ENCODE data around the gene FAM234B.

The FAM234B gene

DNA sequence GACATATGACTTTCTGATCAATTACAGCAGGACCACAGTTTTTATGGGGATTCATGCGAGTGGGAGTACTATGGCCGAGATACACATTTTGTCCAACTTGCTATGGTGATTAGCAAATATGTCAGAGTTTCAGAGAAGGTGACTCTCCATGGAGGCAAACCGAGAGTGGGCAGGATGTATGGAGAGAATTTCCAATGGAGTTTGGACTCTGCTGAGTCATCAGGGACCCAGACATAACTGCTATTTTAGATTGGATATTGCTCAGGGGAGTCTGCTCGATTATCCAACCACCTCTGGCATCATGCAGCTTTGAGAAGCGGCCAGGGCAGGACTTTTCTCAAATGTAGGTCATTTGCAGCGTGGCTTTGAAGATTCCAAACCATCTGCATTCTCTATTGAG, 68.8 kb downstream of the FAM234B start:
- Histone ChIP-seq H3K4me1 (no peaks in the 10 kb centered on the region), H3K9me3 (no peaks in the 10 kb centered on the region), H3K27ac (no peak overlapping the region), H3K27me3 (peaks cover 0 to 4% of the 10 kb centered on the region in 2 donors), H3K4me3 (no peak overlapping the region), H3K36me3 (no peaks in the 10 kb centered on the region)
- TF ChIP-seq, protein P1, sequence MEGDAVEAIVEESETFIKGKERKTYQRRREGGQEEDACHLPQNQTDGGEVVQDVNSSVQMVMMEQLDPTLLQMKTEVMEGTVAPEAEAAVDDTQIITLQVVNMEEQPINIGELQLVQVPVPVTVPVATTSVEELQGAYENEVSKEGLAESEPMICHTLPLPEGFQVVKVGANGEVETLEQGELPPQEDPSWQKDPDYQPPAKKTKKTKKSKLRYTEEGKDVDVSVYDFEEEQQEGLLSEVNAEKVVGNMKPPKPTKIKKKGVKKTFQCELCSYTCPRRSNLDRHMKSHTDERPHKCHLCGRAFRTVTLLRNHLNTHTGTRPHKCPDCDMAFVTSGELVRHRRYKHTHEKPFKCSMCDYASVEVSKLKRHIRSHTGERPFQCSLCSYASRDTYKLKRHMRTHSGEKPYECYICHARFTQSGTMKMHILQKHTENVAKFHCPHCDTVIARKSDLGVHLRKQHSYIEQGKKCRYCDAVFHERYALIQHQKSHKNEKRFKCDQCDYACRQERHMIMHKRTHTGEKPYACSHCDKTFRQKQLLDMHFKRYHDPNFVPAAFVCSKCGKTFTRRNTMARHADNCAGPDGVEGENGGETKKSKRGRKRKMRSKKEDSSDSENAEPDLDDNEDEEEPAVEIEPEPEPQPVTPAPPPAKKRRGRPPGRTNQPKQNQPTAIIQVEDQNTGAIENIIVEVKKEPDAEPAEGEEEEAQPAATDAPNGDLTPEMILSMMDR (IDR thresholded peaks at IDR 0.05), result no peak
- intact Hi-C loops (cut with DNase I; ENCODE audit: low total_unique reads), result no loop called here
- no peak for DNase-seq

GRCh38 chr12:13114251-13115052, 70.3 kb downstream of the FAM234B start:
- H3K27me3 ChIP-seq, result peaks cover 0 to 4% of the 10 kb centered on the region in 2 donors

DNA sequence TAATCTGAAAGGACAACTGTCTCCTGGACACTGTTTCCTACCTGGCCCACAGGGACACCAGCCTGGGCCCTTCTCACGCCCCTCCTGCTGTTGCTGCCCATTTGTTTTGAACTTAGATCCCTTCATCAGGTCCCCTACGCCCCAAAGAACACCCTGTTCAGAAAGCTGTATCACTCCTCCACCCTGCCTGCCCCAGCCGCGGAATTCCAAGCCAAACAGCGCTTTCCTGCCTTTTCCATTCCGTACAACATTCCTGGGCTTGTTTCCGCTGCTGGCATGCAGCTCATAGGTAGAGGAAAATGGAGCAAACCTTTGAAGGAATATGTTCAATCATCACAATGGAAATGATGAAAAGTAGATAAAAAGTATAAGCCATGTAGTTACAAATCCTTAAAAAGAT, 72.1 kb downstream of the FAM234B start:
- intact Hi-C loops (cut with DNase I; ENCODE audit: low total_unique reads), result no loop called here
- DNase-seq, result no peak
- H3K4me1 ChIP-seq, result no peaks in the 10 kb centered on the region
- no peaks in the 10 kb centered on the region for H3K36me3 ChIP-seq
- peaks cover 0 to 4% of the 10 kb centered on the region in 2 donors for H3K27me3 ChIP-seq
- TF ChIP-seq, protein P1 (IDR thresholded peaks at IDR 0.05), result no peak
- H3K9me3 ChIP-seq, result no peaks in the 10 kb centered on the region
- no peak overlapping the region for H3K27ac ChIP-seq
- H3K4me3 ChIP-seq, result no peak overlapping the region

More at GRCh38 chr12:13114251-13115052, 70.3 kb downstream of the FAM234B start:
- H3K4me1 ChIP-seq, result no peaks in the 10 kb centered on the region
- H3K36me3 ChIP-seq, result no peaks in the 10 kb centered on the region
- intact Hi-C loops (cut with DNase I; ENCODE audit: low total_unique reads), result no loop called here
- no peak overlapping the region for H3K4me3 ChIP-seq
- TF ChIP-seq, protein P1 (IDR thresholded peaks at IDR 0.05), result no peak
- no peaks in the 10 kb centered on the region for H3K9me3 ChIP-seq
- no peak for DNase-seq
- no peak overlapping the region for H3K27ac ChIP-seq

- Histone ChIP-seq H3K4me3 (no peak overlapping the region), H3K27ac (no peak overlapping the region), H3K36me3 (no peaks in the 10 kb centered on the region), H3K4me1 (no peaks in the 10 kb centered on the region), H3K27me3 (peaks cover 0 to 4% of the 10 kb centered on the region in 2 donors), H3K9me3 (no peaks in the 10 kb centered on the region)
- intact Hi-C loops (cut with DNase I; ENCODE audit: low total_unique reads), result no loop called here
- DNase-seq, result no peak
- TF ChIP-seq, protein P1 (IDR thresholded peaks at IDR 0.05), result no peak
Measured at GRCh38 chr12:13117029-13117428, 72.8 kb downstream of the FAM234B start.

- Histone ChIP-seq H3K4me1 (no peaks in the 10 kb centered on the region), H3K9me3 (no peaks in the 10 kb centered on the region), H3K27me3 (no peaks in the 10 kb centered on the region), H3K27ac (no peak overlapping the region), H3K36me3 (no peaks in the 10 kb centered on the region), H3K4me3 (no peak overlapping the region)
- TF ChIP-seq, protein P1 (IDR thresholded peaks at IDR 0.05), result no peak
- intact Hi-C loops (cut with DNase I; ENCODE audit: low total_unique reads), result no loop called here
- no peak for DNase-seq
Measured at GRCh38 chr12:13119826-13120225, 75.6 kb downstream of the FAM234B start.
